H1 (cell line): ENCODE results near the gene ZNF764. TPM values are rescaled to one million over a fixed set of nuclear protein-coding genes. Genes with fewer than 3 reads are reported as not detected.

Experiments used
- BACH1 ChIP-seq: IDR thresholded peaks from 2 replicates; pipeline ENCODE4 v1.6.1; 2012; ENCODE audit warnings: low read length, improper control_type of control experiment
- CTCF ChIP-seq, 3 experiments: IDR thresholded peaks; 1 replicate in 2 of 3; 2 replicates in 1 of 3; pipeline versions ENCODE4 v1.5.1 to v1.6.1; 2011; ENCODE audit warnings: low read length in 3 of 3, mild to moderate bottlenecking in 3 of 3, inconsistent platforms in 2 of 3, low read depth in 1 of 3, moderate library complexity in 1 of 3; ENCODE audit not compliant: insufficient read depth in 1 of 3; ENCODE audit errors: control extremely low read depth in 1 of 3
- SP1 ChIP-seq: IDR thresholded peaks from 2 replicates; pipeline ENCODE4 v1.6.1; 2011; ENCODE audit warnings: low read depth, low read length
- polyA plus RNA-seq, 7 experiments: library from polyadenylated mRNA; depleted of rRNA in 3 of 7; stranded (reverse) in 5 of 7; unstranded in 2 of 7; fragments of >200 nt in 5 of 7; fragments of 200-250 nt in 2 of 7; gene quantifications; 1 replicate in 5 of 7; 2 replicates in 1 of 7; 4 replicates in 1 of 7; pipeline versions ENCODE4 v1.2.1 to v1.2.3, GENCODE V29; 2011 to 2013; ENCODE audit warnings: missing spikeins in 2 of 7, mixed read lengths in 2 of 7
- total RNA-seq: library from RNA; stranded (reverse); fragmentation: NEBNext Ultra II Directional; extraction: Animal tissue kit (Norgen Biotek cat#: 25700); gene quantifications from 2 replicates; pipeline ENCODE4 v1.2.1, GENCODE V29; 2021

The ZNF764 gene
- total and polyA plus RNA-seq, 2 of the 8 experiments (the other 6 are each of a cell fraction or from before 2014, with no cell fraction given), result 5.7 to 7.7 TPM

DNA sequence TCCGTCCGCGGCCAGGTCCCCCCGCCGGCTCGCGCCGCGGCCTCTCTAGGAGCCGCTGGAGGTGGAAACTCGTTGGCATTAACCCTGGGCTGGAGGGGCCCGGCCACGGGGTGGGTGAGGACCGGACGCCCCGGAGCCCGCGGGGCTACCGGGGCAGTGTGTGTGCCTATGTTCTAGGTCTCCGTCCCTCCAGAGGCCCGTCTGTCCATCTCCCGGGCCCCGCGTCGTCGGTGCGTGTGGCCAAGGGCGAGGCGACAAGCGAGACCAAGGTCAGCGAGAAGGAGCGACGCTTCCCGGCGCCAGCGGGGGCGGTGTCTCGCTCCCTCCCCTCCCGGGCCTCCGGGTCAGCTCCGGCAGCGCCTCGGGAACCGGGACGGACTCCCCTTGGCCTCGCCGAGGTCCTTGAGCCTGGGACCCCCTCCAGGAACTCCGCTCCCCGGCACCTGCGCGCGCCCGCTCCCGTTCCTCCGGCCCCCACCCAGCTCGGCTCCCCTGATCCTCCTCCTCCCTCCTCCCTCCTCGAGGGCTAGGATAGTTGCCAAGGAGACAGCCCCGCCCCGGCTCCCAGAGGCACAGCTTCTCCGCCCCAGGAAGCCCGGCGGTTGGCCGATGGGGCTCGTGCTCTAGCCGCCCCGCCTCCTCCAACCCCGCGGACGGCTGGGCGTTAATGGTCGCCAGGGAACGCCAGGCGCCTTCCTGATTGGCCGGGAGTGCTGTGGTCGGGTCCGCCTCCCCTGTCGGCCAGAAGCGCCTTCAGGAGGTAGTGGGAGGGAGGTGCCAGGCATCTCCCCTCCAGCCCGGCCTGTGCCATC lies 31.1 kb downstream of the ZNF764 start (continued):
- TF ChIP-seq CTCF (IDR thresholded peaks at IDR 0.05; ENCODE audit: control extremely low read depth in 1 of 3, insufficient read depth in 1 of 3, low read depth in 1 of 3, low read length in 3 of 3) (peak in 2 of 3 experiments; percentile 19 to 25; a peak in 2 of 4 replicates), BACH1 (no peak), SP1 (no peak; the same call in 1 of the 2 replicates)
- TF ChIP-seq, all 59 proteins: peak for 19
